HAP-1 (cell line): ENCODE results near the gene ZNFX1.
A peak's percentile ranks its signal among the peaks of the same experiment; 100 is the strongest.
"Not testable (repeated sequence)": the region's sequence is repeated elsewhere in the genome, so short reads cannot be mapped to it uniquely, and the experiment has no call there.

Source experiments
- DNase-seq, 2 experiments: peaks; one replicate each; pipeline ENCODE4 v3.0.0-alpha.2; 2016 to 2020; ENCODE audit warnings: low spot score in 2 of 2
- H3K27me3 ChIP-seq: fragments of 250-450 bp; sonication (Bioruptor Pico); 2 replicates; pipeline ENCODE4 v1.5.1; 2020; ENCODE audit warnings: low read depth, mild to moderate bottlenecking, moderate library complexity
- H3K36me3 ChIP-seq: fragments of 250-450 bp; sonication (Bioruptor Pico); replicated peaks from 2 replicates; pipeline ENCODE4 v1.5.1; 2020; ENCODE audit warnings: mild to moderate bottlenecking
- H3K4me1 ChIP-seq: fragments of 250-450 bp; sonication (Bioruptor Pico); 2 replicates; pipeline ENCODE4 v1.5.1; 2020; ENCODE audit warnings: mild to moderate bottlenecking
- H3K4me3 ChIP-seq: fragments of 250-450 bp; sonication (Bioruptor Pico); 2 replicates; pipeline ENCODE4 v1.5.1; 2020; ENCODE audit warnings: mild to moderate bottlenecking, moderate library complexity
- H3K9me3 ChIP-seq: fragments of 250-450 bp; sonication (Bioruptor Pico); 2 replicates; pipeline ENCODE4 v1.5.1; 2020; ENCODE audit warnings: mild to moderate bottlenecking, moderate library complexity
- in situ Hi-C: fragments of 300-500 bp; cut with MboI; formaldehyde crosslinking; loops from 3 replicates; pipeline ENCODE4 v1.14.3; 2020; ENCODE audit warnings: low sequenced_read_pairs, inconsistent platforms, mixed read lengths

ZNFX1 gene

GRCh38 chr20:49278036-49278817 lies at the start of gene ZNFX1:
ZNFX1 (minus strand) TSS chr20:49278057; CDS start chr20:49275839, 2,218 bp downstream.
- in situ Hi-C loops: no loop called here
- no peaks in the 10 kb centered on the region for H3K27me3 ChIP-seq
- H3K4me3 ChIP-seq: peak within 1 kb of the TSS; percentile 96
- peak; percentile 94 to 99 for DNase-seq
- peaks cover 21% of the 10 kb centered on the region for H3K9me3 ChIP-seq
- H3K36me3 ChIP-seq: peaks cover 67% of the 10 kb centered on the region
- peaks cover 32% of the 10 kb centered on the region for H3K4me1 ChIP-seq

GRCh38 chr20:49326026-49326425 lies 48.2 kb upstream of the ZNFX1 start:
- in situ Hi-C loops: no loop called here
- H3K36me3 ChIP-seq: no peaks in the 10 kb centered on the region
- peaks cover 46% of the 10 kb centered on the region for H3K27me3 ChIP-seq
- no peaks in the 10 kb centered on the region for H3K4me1 ChIP-seq
- no peaks in the 10 kb centered on the region for H3K9me3 ChIP-seq
- no peak overlapping the region for H3K4me3 ChIP-seq
- no peak for DNase-seq

GRCh38 chr20:49324306-49324705 lies 46.4 kb upstream of the ZNFX1 start:
- H3K9me3 ChIP-seq: no peaks in the 10 kb centered on the region
- H3K27me3 ChIP-seq: peaks cover 55% of the 10 kb centered on the region
- H3K4me1 ChIP-seq: no peaks in the 10 kb centered on the region
- in situ Hi-C loops: no loop called here
- no peaks in the 10 kb centered on the region for H3K36me3 ChIP-seq
- no peak for DNase-seq
- H3K4me3 ChIP-seq: no peak overlapping the region

- H3K9me3 ChIP-seq: no peaks in the 10 kb centered on the region
- peaks cover 55% of the 10 kb centered on the region for H3K27me3 ChIP-seq
- no peaks in the 10 kb centered on the region for H3K4me1 ChIP-seq
- no peak for DNase-seq
- H3K4me3 ChIP-seq: no peak overlapping the region
- no peaks in the 10 kb centered on the region for H3K36me3 ChIP-seq
- in situ Hi-C loops: no loop called here
These were observed 45.9 kb upstream of the ZNFX1 start for GRCh38 chr20:49323622-49324238.

- in situ Hi-C loops: no loop called here
- Histone ChIP-seq H3K27me3 (peaks cover 59% of the 10 kb centered on the region), H3K4me1 (no peaks in the 10 kb centered on the region), H3K9me3 (no peaks in the 10 kb centered on the region), H3K4me3 (no peak overlapping the region), H3K36me3 (no peaks in the 10 kb centered on the region)
- DNase-seq: peak; percentile 21 to 26
These were observed 42.6 kb upstream of the ZNFX1 start for GRCh38 chr20:49320460-49320859.

- no peaks in the 10 kb centered on the region for H3K9me3 ChIP-seq
- H3K4me1 ChIP-seq: no peaks in the 10 kb centered on the region
- H3K36me3 ChIP-seq: no peaks in the 10 kb centered on the region
- no peak for DNase-seq
- H3K4me3 ChIP-seq: no peak overlapping the region
- in situ Hi-C loops: no loop called here
- peaks cover 65% of the 10 kb centered on the region for H3K27me3 ChIP-seq
These were observed 41.5 kb upstream of the ZNFX1 start for GRCh38 chr20:49319208-49319809.

- no peak for DNase-seq
- H3K36me3 ChIP-seq: no peaks in the 10 kb centered on the region
- H3K27me3 ChIP-seq: peaks cover 65% of the 10 kb centered on the region
- in situ Hi-C loops: no loop called here
- H3K4me1 ChIP-seq: no peaks in the 10 kb centered on the region
- H3K9me3 ChIP-seq: no peaks in the 10 kb centered on the region
- H3K4me3 ChIP-seq: no peak overlapping the region
These were observed 40.8 kb upstream of the ZNFX1 start for GRCh38 chr20:49318430-49319207.

GRCh38 chr20:49318091-49318429 lies 40.2 kb upstream of the ZNFX1 start:
- in situ Hi-C loops: no loop called here
- Histone ChIP-seq H3K4me1 (no peaks in the 10 kb centered on the region), H3K27me3 (peaks cover 65% of the 10 kb centered on the region), H3K4me3 (no peak overlapping the region), H3K9me3 (no peaks in the 10 kb centered on the region), H3K36me3 (no peaks in the 10 kb centered on the region)
- DNase-seq: no peak

GRCh38 chr20:49316704-49317103 lies 38.8 kb upstream of the ZNFX1 start:
- H3K36me3 ChIP-seq: no peaks in the 10 kb centered on the region
- no peaks in the 10 kb centered on the region for H3K9me3 ChIP-seq
- DNase-seq: no peak
- H3K4me3 ChIP-seq: no peak overlapping the region
- H3K4me1 ChIP-seq: no peaks in the 10 kb centered on the region
- peaks cover 65% of the 10 kb centered on the region for H3K27me3 ChIP-seq
- in situ Hi-C loops: no loop called here

- Histone ChIP-seq H3K4me3 (no peak overlapping the region), H3K27me3 (peaks cover 61% of the 10 kb centered on the region), H3K9me3 (no peaks in the 10 kb centered on the region), H3K4me1 (no peaks in the 10 kb centered on the region), H3K36me3 (no peaks in the 10 kb centered on the region)
- DNase-seq: no peak
- in situ Hi-C loops: no loop called here
These were observed 37.7 kb upstream of the ZNFX1 start for GRCh38 chr20:49315580-49315979.

GRCh38 chr20:49314052-49314451 lies 36.2 kb upstream of the ZNFX1 start:
- H3K27me3 ChIP-seq: peaks cover 46% of the 10 kb centered on the region
- H3K4me3 ChIP-seq, H3K9me3 ChIP-seq, H3K4me1 ChIP-seq, in situ Hi-C loops, DNase-seq, H3K36me3 ChIP-seq: not testable (repeated sequence)

- H3K4me1 ChIP-seq: no peaks in the 10 kb centered on the region
- peaks cover 38% of the 10 kb centered on the region for H3K27me3 ChIP-seq
- no peaks in the 10 kb centered on the region for H3K9me3 ChIP-seq
- in situ Hi-C loops: no loop called here
- H3K4me3 ChIP-seq: no peak overlapping the region
- no peak for DNase-seq
- no peaks in the 10 kb centered on the region for H3K36me3 ChIP-seq
These were observed 35.4 kb upstream of the ZNFX1 start for GRCh38 chr20:49313283-49313682.

GRCh38 chr20:49312661-49313060 lies 34.8 kb upstream of the ZNFX1 start:
- H3K4me1 ChIP-seq: no peaks in the 10 kb centered on the region
- H3K4me3 ChIP-seq: no peak overlapping the region
- no peaks in the 10 kb centered on the region for H3K9me3 ChIP-seq
- in situ Hi-C loops: no loop called here
- no peak for DNase-seq
- H3K27me3 ChIP-seq: peaks cover 32% of the 10 kb centered on the region
- no peaks in the 10 kb centered on the region for H3K36me3 ChIP-seq

GRCh38 chr20:49310705-49311104 lies 32.8 kb upstream of the ZNFX1 start:
- no peak for DNase-seq
- no peaks in the 10 kb centered on the region for H3K4me1 ChIP-seq
- H3K36me3 ChIP-seq: no peaks in the 10 kb centered on the region
- no peaks in the 10 kb centered on the region for H3K9me3 ChIP-seq
- in situ Hi-C loops: no loop called here
- H3K4me3 ChIP-seq: no peak overlapping the region
- peaks cover 13% of the 10 kb centered on the region for H3K27me3 ChIP-seq
